T-cell (primary cell): Measurements from ENCODE around the gene PPEF1. TPM values are rescaled to one million over a fixed set of nuclear protein-coding genes. Genes with fewer than 3 reads are reported as not detected.

Experiments
- ATAC-seq, 4 experiments: fragments of 200-7000 bp in 3 of 4; fragments of 150-1000 bp in 1 of 4; cut with Tn5 transposase; replicated peaks in 1 of 4; 1 replicate in 3 of 4; 2 replicates in 1 of 4; pipeline ENCODE4 v1.10.0; 2021; ENCODE audit warnings: moderate library complexity in 3 of 4, mild to moderate bottlenecking in 2 of 4, moderate number of reproducible peaks in 1 of 4
- CTCF ChIA-PET, 2 donors: fragments of 300-600 bp; sonication (Branson Sonifier 250); formaldehyde crosslinking; loops; one replicate each; lab custom pipeline; 2022; ENCODE audit warnings: antibody characterized with exemption in 2 of 2; lab: Charles Lee
- POLR2A ChIA-PET, 2 donors: fragments of 300-600 bp; sonication (Branson Sonifier 250); formaldehyde crosslinking; loops; one replicate each; lab custom pipeline; 2022; ENCODE audit warnings: antibody characterized with exemption in 2 of 2; lab: Charles Lee
- DNase-seq, 35 experiments: peaks; one replicate each; pipeline versions ENCODE4 v3.0.0 to v3.0.0-alpha.2; 2013 to 2023
- H3K27ac ChIP-seq: one replicate; pipeline ENCODE4 v1.5.1; 2013; ENCODE audit warnings: low read length
- H3K27me3 ChIP-seq, 2 experiments: replicated peaks in 1 of 2; 1 replicate in 1 of 2; 2 replicates in 1 of 2; pipeline versions ENCODE4 v1.6.1 to v1.7.0; 2013; ENCODE audit warnings: low read length in 1 of 2, mixed read lengths in 1 of 2; ENCODE audit not compliant: control insufficient read depth in 2 of 2, insufficient read depth in 2 of 2; ENCODE audit errors: extremely low read depth in 1 of 2
- H3K36me3 ChIP-seq, 2 donors: 1 replicate in 1 of 2; 2 replicates in 1 of 2; pipeline versions ENCODE4 v1.6.1 to v1.7.0; 2013; ENCODE audit warnings: low read length in 1 of 2; ENCODE audit not compliant: control insufficient read depth in 2 of 2, insufficient read depth in 1 of 2; ENCODE audit errors: extremely low read depth in 1 of 2
- H3K4me1 ChIP-seq, 2 experiments: 1 replicate in 1 of 2; 2 replicates in 1 of 2; pipeline versions ENCODE4 v1.6.1 to v1.7.0; 2013; ENCODE audit warnings: low read length in 2 of 2, mixed read lengths in 1 of 2; ENCODE audit not compliant: insufficient read depth in 2 of 2, control insufficient read depth in 1 of 2; ENCODE audit errors: extremely low read depth in 1 of 2
- H3K4me3 ChIP-seq, 2 donors: 1 replicate in 1 of 2; 2 replicates in 1 of 2; pipeline versions ENCODE4 v1.5.1 to v1.7.0; 2013; ENCODE audit warnings: mild to moderate bottlenecking in 2 of 2, low read length in 1 of 2, moderate library complexity in 1 of 2; ENCODE audit not compliant: control insufficient read depth in 1 of 2; ENCODE audit errors: extremely low read depth in 1 of 2
- H3K9me3 ChIP-seq: 2 replicates; pipeline ENCODE4 v1.7.0; 2013
- H3K27ac Mint-ChIP-seq, 2 donors: one replicate each; pipeline ENCODE4 v1.8.0; 2020 to 2021; ENCODE audit warnings: mild to moderate bottlenecking in 2 of 2, mixed read lengths in 2 of 2
- H3K27me3 Mint-ChIP-seq, 2 donors: one replicate each; pipeline ENCODE4 v1.8.0; 2021 to 2022; ENCODE audit warnings: mixed read lengths in 2 of 2
- H3K36me3 Mint-ChIP-seq: one replicate; pipeline ENCODE4 v1.8.0; 2021; ENCODE audit warnings: mixed read lengths
- H3K4me1 Mint-ChIP-seq, 3 donors: one replicate each; pipeline ENCODE4 v1.8.0; 2020 to 2022; ENCODE audit warnings: mixed read lengths in 3 of 3, mild to moderate bottlenecking in 1 of 3
- H3K4me3 Mint-ChIP-seq, 3 donors: one replicate each; pipeline ENCODE4 v1.8.0; 2020 to 2022; ENCODE audit warnings: mild to moderate bottlenecking in 3 of 3, mixed read lengths in 3 of 3, moderate library complexity in 3 of 3
- H3K9me3 Mint-ChIP-seq, 3 donors: one replicate each; pipeline ENCODE4 v1.8.0; 2020 to 2022; ENCODE audit warnings: mixed read lengths in 3 of 3
- WGBS: methylation state at CpG from one replicate; pipeline ENCODE4 v1.1.5; 2013; ENCODE audit warnings: missing lambda C conversion rate; ENCODE audit not compliant: insufficient coverage; 5-methylcytosine and 5-hydroxymethylcytosine counted together
- total RNA-seq, 35 experiments: library from RNA in 6 of 35; stranded (reverse) in 6 of 35; fragments of 120-200 nt in 1 of 35; gene quantifications; one replicate each; pipeline versions ENCODE4 v1.2.1 to v1.2.4 and lab custom pipeline; 2013 to 2026

PPEF1 gene
- total RNA-seq, 5 donors from 2014 or later (not counting 1 experiment from before 2014, with no cell fraction given), result 0.09 to 0.55 (median 0.27) TPM; not detected in 1

GRCh38 chrX:18873836-18874235 is 166.4 kb downstream of the PPEF1 start:
- Mint-ChIP-seq H3K27ac (no peak overlapping the region), H3K4me3 (no peak overlapping the region), H3K4me1 (no peaks in the 10 kb centered on the region), H3K36me3 (no peaks in the 10 kb centered on the region), H3K27me3 (peaks cover 4 to 11% of the 10 kb centered on the region in 2 donors), H3K9me3 (peaks cover 0 to 4% (median 0%) of the 10 kb centered on the region in 3 donors)
- CTCF ChIA-PET, result no interaction called here
- Histone ChIP-seq H3K4me1 (peaks cover 0 to 4% of the 10 kb centered on the region in 2 experiments), H3K9me3 (no peaks in the 10 kb centered on the region), H3K27ac (no peak overlapping the region), H3K4me3 (no peak overlapping the region), H3K36me3 (no peaks in the 10 kb centered on the region), H3K27me3 (peaks cover 0 to 17% of the 10 kb centered on the region in 2 experiments)
- POLR2A ChIA-PET, result no interaction called here
- DNase-seq (no peak), ATAC-seq (no peak)
- 100% methylated on average over 6 of the region's 12 CpGs for WGBS

DNA sequence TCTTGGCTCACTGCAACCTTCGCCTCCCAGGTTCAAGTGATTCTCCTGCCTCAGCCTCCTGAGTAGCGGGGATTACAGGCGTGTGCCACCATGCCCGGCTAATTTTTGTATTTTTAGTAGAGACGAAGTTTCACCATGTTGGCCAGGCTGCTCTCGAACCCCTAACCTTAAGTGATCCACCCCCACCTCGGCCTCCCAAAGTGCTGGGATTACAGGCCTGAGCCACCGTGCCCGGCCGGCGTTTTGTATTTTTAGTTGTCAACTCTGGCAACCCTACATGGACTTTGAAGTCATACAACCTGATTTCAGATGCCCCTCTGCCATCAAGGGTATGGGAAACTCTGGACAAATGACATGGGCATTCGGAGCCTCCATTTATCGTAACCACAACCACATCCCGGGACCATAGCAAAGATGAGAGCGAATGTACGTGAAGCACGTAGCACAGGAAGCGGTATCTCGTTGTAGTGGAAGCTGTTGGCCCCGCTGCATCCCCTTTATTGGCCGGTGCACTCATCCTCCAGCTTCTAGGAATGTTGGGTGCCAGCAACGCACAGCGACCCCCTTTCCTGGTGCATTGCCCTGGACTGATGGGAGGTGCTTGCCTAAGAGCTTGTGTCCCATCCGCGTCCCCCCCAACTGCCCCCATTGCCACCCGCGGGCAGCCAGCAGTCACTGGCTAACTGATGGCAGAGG is 167.3 kb downstream of the PPEF1 start:
- no peaks in the 10 kb centered on the region for H3K4me1 Mint-ChIP-seq
- no peak overlapping the region for H3K27ac ChIP-seq
- 81% methylated on average over 13 of the region's 27 CpGs for WGBS
- no peak overlapping the region for H3K4me3 Mint-ChIP-seq
- peaks cover 4 to 11% of the 10 kb centered on the region in 2 donors for H3K27me3 Mint-ChIP-seq
- ChIA-PET POLR2A (no interaction called here), CTCF (no interaction called here)
- H3K9me3 ChIP-seq, result no peaks in the 10 kb centered on the region
- no peak overlapping the region for H3K4me3 ChIP-seq
- DNase-seq, result no peak
- H3K36me3 Mint-ChIP-seq, result no peaks in the 10 kb centered on the region
- no peak for ATAC-seq
- peaks cover 0 to 4% of the 10 kb centered on the region in 2 experiments for H3K4me1 ChIP-seq
- H3K9me3 Mint-ChIP-seq, result peaks cover 0 to 4% (median 0%) of the 10 kb centered on the region in 3 donors
- H3K27me3 ChIP-seq, result peaks cover 0 to 22% of the 10 kb centered on the region in 2 experiments
- H3K36me3 ChIP-seq, result no peaks in the 10 kb centered on the region
- H3K27ac Mint-ChIP-seq, result no peak overlapping the region

DNA sequence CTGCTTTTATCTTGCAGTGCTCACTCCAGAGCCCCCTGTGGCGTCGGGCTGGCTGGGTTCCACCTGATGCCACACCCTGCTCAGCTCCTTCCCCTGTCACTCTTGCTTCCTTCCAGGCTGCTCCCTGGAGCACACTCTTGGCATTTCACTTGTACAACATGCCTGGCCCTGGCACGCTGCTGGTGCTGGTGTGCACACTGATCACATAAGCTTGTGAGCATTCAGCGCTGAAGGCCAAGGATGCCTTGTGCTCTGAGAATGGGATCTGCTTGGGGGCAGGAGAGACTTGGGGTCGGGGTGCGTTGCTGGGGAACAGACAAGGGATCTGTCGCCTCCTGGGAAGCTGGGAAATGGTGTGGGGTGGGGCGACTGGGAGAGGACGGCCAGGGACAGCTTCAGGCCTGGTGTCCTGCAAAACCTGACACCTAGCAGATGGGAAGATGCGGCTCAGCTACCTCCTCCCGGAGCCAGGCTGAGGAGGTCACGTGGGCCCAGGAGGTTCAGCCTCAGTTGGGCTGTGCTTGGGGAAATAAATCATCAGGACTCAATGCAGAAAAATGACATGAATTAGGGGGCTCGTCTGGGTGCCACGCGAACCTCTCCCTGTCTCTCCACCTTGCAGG is 167.9 kb downstream of the PPEF1 start:
- ATAC-seq (no peak), DNase-seq (no peak)
- POLR2A ChIA-PET, result no interaction called here
- Mint-ChIP-seq H3K36me3 (no peaks in the 10 kb centered on the region), H3K27me3 (peaks cover 8 to 11% of the 10 kb centered on the region in 2 donors), H3K27ac (no peak overlapping the region), H3K4me1 (no peaks in the 10 kb centered on the region), H3K4me3 (no peak overlapping the region), H3K9me3 (peaks cover 0 to 4% (median 0%) of the 10 kb centered on the region in 3 donors)
- Histone ChIP-seq H3K27me3 (peaks cover 0 to 22% of the 10 kb centered on the region in 2 experiments), H3K9me3 (no peaks in the 10 kb centered on the region), H3K4me3 (no peak overlapping the region), H3K4me1 (peaks cover 0 to 4% of the 10 kb centered on the region in 2 experiments), H3K36me3 (no peaks in the 10 kb centered on the region), H3K27ac (no peak overlapping the region)
- WGBS, result 90% methylated on average over 6 of the region's 15 CpGs
- CTCF ChIA-PET, result no interaction called here

DNA sequence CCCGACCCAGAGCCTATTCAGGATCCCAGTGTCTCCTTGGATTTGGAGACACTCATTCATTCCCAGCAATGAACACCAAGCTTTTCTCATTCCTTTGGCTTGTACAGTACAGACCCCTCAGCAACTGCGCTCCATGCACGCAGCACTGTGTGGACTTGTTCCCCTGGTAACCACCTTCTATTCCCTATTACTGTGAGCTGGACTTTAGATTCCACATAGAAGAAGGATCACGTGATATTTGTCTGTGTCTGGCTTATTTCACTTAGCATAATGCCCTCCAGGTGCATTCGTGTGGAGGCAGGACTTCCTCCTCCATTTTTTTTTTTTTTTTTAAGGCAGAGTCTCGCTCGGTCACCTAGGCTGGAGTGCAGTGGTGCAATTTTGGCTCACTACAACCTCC is 170.0 kb downstream of the PPEF1 start:
- Mint-ChIP-seq H3K27me3 (peaks cover 8 to 11% of the 10 kb centered on the region in 2 donors), H3K4me1 (no peaks in the 10 kb centered on the region), H3K4me3 (no peak overlapping the region), H3K27ac (no peak overlapping the region), H3K9me3 (peaks cover 0 to 4% (median 0%) of the 10 kb centered on the region in 3 donors), H3K36me3 (no peaks in the 10 kb centered on the region)
- POLR2A ChIA-PET, result no interaction called here
- no peaks in the 10 kb centered on the region for H3K9me3 ChIP-seq
- ATAC-seq (no peak), DNase-seq (no peak)
- H3K27ac ChIP-seq, result no peak overlapping the region
- 89% methylated on average over 1 of the region's 7 CpGs for WGBS
- H3K36me3 ChIP-seq, result no peaks in the 10 kb centered on the region
- H3K27me3 ChIP-seq, result peaks cover 0 to 26% of the 10 kb centered on the region in 2 experiments
- H3K4me1 ChIP-seq, result peaks cover 0 to 4% of the 10 kb centered on the region in 2 experiments
- no peak overlapping the region for H3K4me3 ChIP-seq
- CTCF ChIA-PET, result no interaction called here

Other genes with a start within 250 kb of the PPEF1 start
- not detected for gene RS1, start 35.5 kb upstream of the PPEF1 start, total RNA-seq